Left ventricle myocardium superior (tissue), 1 donor: ENCODE results near the gene CIB4. TPM values are rescaled to one million over a fixed set of nuclear protein-coding genes. Genes with fewer than 3 reads are reported as not detected.

Source experiments
- ATAC-seq: fragments of 200-7000 bp; cut with Tn5 transposase; one replicate; pipeline ENCODE4 v1.9.1; 2020; ENCODE audit warnings: mild to moderate bottlenecking, moderate library complexity
- DNase-seq: peaks from one replicate; pipeline ENCODE4 v3.0.0-alpha.2; 2020
- intact Hi-C: fragments of 100-400 bp; cut with micrococcal nuclease; formaldehyde crosslinking; loops from one replicate; pipeline ENCODE4 v1.11.0; 2022
- total RNA-seq: library from RNA; stranded (reverse); fragmentation: NEBNext Ultra II Directional; extraction: Animal tissue kit (Norgen Biotek cat#: 25700); gene quantifications from one replicate; pipeline ENCODE4 v1.2.1, GENCODE V29; 2021
- donor health status: DM: no; HTN: yes; CAD: no; lungs with severe emphysema.

CIB4 gene
- total RNA-seq, 1 donor from 2014 or later, result not detected

GRCh38 chr2:26591619-26592505 lies 49.3 kb downstream of the CIB4 start:
- no peak for ATAC-seq
- intact Hi-C loops, result no loop called here
- no peak for DNase-seq

- no peak for ATAC-seq
- intact Hi-C loops, result no loop called here
- no peak for DNase-seq
Measured at GRCh38 chr2:26590980-26591618, 50.1 kb downstream of the CIB4 start.

GRCh38 chr2:26590508-26590907 lies 50.7 kb downstream of the CIB4 start:
- ATAC-seq (no peak), DNase-seq (no peak)
- intact Hi-C loops, result no loop called here

GRCh38 chr2:26588576-26588975 lies 52.6 kb downstream of the CIB4 start:
- intact Hi-C loops, result no loop called here
- ATAC-seq (no peak), DNase-seq (no peak)

- no peak for ATAC-seq
Measured at GRCh38 chr2:26587994-26588393, 53.2 kb downstream of the CIB4 start.

GRCh38 chr2:26585966-26586365 lies 55.2 kb downstream of the CIB4 start:
- DNase-seq, result no peak
- intact Hi-C loops, result no loop called here
- no peak for ATAC-seq

More at GRCh38 chr2:26587994-26588393, 53.2 kb downstream of the CIB4 start:
- intact Hi-C loops, result no loop called here
- DNase-seq, result no peak

GRCh38 chr2:26585100-26585499 lies 56.1 kb downstream of the CIB4 start:
- ATAC-seq, result no peak
- intact Hi-C loops, result no loop called here
- DNase-seq, result no peak

- ATAC-seq, result no peak
- DNase-seq, result no peak
- intact Hi-C loops, result no loop called here
Measured at GRCh38 chr2:26584656-26585055, 56.5 kb downstream of the CIB4 start.

- ATAC-seq (no peak), DNase-seq (no peak)
- intact Hi-C loops, result no loop called here
Measured at GRCh38 chr2:26584191-26584590, 57.0 kb downstream of the CIB4 start.

- intact Hi-C loops, result no loop called here
- DNase-seq, result no peak
- ATAC-seq, result no peak
Measured at GRCh38 chr2:26583381-26583911, 57.7 kb downstream of the CIB4 start.

GRCh38 chr2:26582890-26583289 lies 58.3 kb downstream of the CIB4 start:
- ATAC-seq (no peak), DNase-seq (no peak)
- intact Hi-C loops, result no loop called here

- intact Hi-C loops, result no loop called here
- ATAC-seq (no peak), DNase-seq (no peak)
Measured at GRCh38 chr2:26581991-26582842, 58.9 kb downstream of the CIB4 start.

GRCh38 chr2:26581266-26581990 lies 59.7 kb downstream of the CIB4 start:
- intact Hi-C loops, result no loop called here
- DNase-seq, result no peak

GRCh38 chr2:26580751-26581150 lies 60.4 kb downstream of the CIB4 start:
- intact Hi-C loops, result no loop called here
- DNase-seq (no peak), ATAC-seq (no peak)

More at GRCh38 chr2:26581266-26581990, 59.7 kb downstream of the CIB4 start:
- ATAC-seq, result no peak

- intact Hi-C loops, result no loop called here
- no peak for ATAC-seq
- DNase-seq, result no peak
Measured at GRCh38 chr2:26580151-26580550, 61.0 kb downstream of the CIB4 start.

GRCh38 chr2:26579723-26580040 lies 61.5 kb downstream of the CIB4 start:
- ATAC-seq, result no peak
- DNase-seq, result no peak
- intact Hi-C loops, result no loop called here

- intact Hi-C loops, result no loop called here
- DNase-seq, result no peak
- ATAC-seq, result no peak
Measured at GRCh38 chr2:26579025-26579722, 62.0 kb downstream of the CIB4 start.

GRCh38 chr2:26578581-26578980 lies 62.6 kb downstream of the CIB4 start:
- no peak for ATAC-seq

GRCh38 chr2:26578113-26578458 lies 63.1 kb downstream of the CIB4 start:
- no peak for DNase-seq
- intact Hi-C loops, result no loop called here
- ATAC-seq, result no peak

More at GRCh38 chr2:26578581-26578980, 62.6 kb downstream of the CIB4 start:
- DNase-seq, result no peak
- intact Hi-C loops, result no loop called here
